ENCODE results near the gene IPO8. TPM values are rescaled to one million over a fixed set of nuclear protein-coding genes. Genes with fewer than 3 reads are reported as not detected.

Gene IPO8
- total RNA-seq, 1 experiment from 2014 or later, result 48.0 TPM

DNA sequence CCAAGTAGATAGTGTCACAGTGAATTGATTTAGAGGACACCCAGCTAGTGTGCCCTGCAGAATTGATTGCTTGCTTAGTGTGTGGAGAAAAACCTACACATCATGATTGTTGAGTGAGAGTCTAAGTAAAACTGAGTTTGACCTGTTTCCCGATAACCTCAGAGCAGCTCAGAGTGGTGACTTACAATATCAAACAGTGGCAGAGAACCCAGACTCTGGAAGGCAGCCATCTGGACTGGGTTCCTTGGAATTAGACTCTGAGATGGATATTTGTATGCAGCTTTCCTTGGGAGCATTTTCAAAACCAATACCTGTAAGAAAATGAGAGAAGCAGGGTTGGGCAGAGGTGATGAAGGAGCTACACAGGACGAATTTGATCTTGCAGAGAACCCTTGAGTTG is 109.8 kb downstream of the IPO8 start:
- Histone ChIP-seq H3K4me1 (ENCODE audit: insufficient read depth, low read length) (no peaks in the 10 kb centered on the region; the same call in 1 of the 2 replicates), H2AFZ (ENCODE audit: low read length) (no peak overlapping the region), H3K14ac (ENCODE audit: insufficient read depth, low read length) (no peak overlapping the region), H2BK12ac (ENCODE audit: insufficient read length, low read depth, low read length) (no peak overlapping the region), H3K23me2 (ENCODE audit: insufficient read length, low read depth, low read length, poor library complexity, severe bottlenecking) (no peaks in the 10 kb centered on the region), H3K9ac (ENCODE audit: extremely low read depth, insufficient read length, low read length) (no peak overlapping the region), H4K8ac (replicated peaks; ENCODE audit: insufficient read length, low read depth, low read length) (no peak overlapping the region), H3K79me1 (ENCODE audit: insufficient read depth, low read depth, low read length, poor library complexity, severe bottlenecking) (no peaks in the 10 kb centered on the region), H3K23ac (ENCODE audit: insufficient read length, low read depth, low read length) (no peak overlapping the region), H4K91ac (ENCODE audit: insufficient read length, low read depth, low read length) (no peak overlapping the region), H2AK5ac (ENCODE audit: insufficient read length, low read length) (no peak overlapping the region), H3T11ph (ENCODE audit: low read length) (no peak overlapping the region), H4K20me1 (ENCODE audit: control insufficient read depth, insufficient read depth, insufficient read length) (no peaks in the 10 kb centered on the region), H3K4me2 (ENCODE audit: insufficient read depth, insufficient read length, low read length) (no peak overlapping the region), H3K9me3 (ENCODE audit: control insufficient read depth, low read depth, low read length) (no peaks in the 10 kb centered on the region), H3K4ac (ENCODE audit: low read depth, low read length) (no peak overlapping the region), H4K5ac (ENCODE audit: insufficient read length, low read depth, low read length) (no peak overlapping the region), H2BK5ac (ENCODE audit: insufficient read length, low read length) (no peak overlapping the region), H3K18ac (ENCODE audit: insufficient read length, low read depth, low read length) (no peak overlapping the region), H3K27ac (ENCODE audit: insufficient read length, low read depth, low read length) (no peak overlapping the region), H3K79me2 (ENCODE audit: insufficient read depth, low read length) (no peaks in the 10 kb centered on the region), H2BK120ac (ENCODE audit: low read depth, low read length, poor library complexity, severe bottlenecking) (no peak overlapping the region), H2BK20ac (ENCODE audit: low read depth, low read length, poor library complexity, severe bottlenecking) (no peak overlapping the region), H2BK15ac (ENCODE audit: low read depth, low read length) (no peak overlapping the region), H3K56ac (ENCODE audit: insufficient read length, low read depth, low read length) (no peak overlapping the region), H3K27me3 (ENCODE audit: insufficient read depth, low read length) (no peaks in the 10 kb centered on the region)
- TF ChIP-seq CTCF (conservative IDR thresholded peaks at IDR 0.05), result no peak
- DNase-seq, result no peak
- no peaks in the 10 kb centered on the region; the same call in none of the 2 replicates for H3K27me3 Mint-ChIP-seq (ENCODE audit: low read depth)
- peaks cover 4 to 7% of the 10 kb centered on the region in 2 experiments; a peak in 3 of 4 replicates for H3K4me1 Mint-ChIP-seq
- H3K9me3 Mint-ChIP-seq, result peaks cover 8 to 11% of the 10 kb centered on the region in 2 experiments
- peaks cover 4 to 10% (median 5%) of the 10 kb centered on the region in 3 experiments; a peak in 6 of 7 replicates for H3K36me3 Mint-ChIP-seq (ENCODE audit: insufficient read depth in 1 of 3, low read depth in 3 of 3)
- WGBS (ENCODE audit: extremely low coverage, insufficient read length, low lambda C conversion rate), result no CpG with 5 or more reads among the region's 2 CpGs
- no peak overlapping the region for H3K4me3 Mint-ChIP-seq
- H3K27ac Mint-ChIP-seq, result no peak overlapping the region

All from H9 (cell line).